Cardiac muscle cell (in vitro differentiated cells and primary cell): ENCODE measurements around the gene NR6A1. TPM values are rescaled to one million over a fixed set of nuclear protein-coding genes. Genes with fewer than 3 reads are reported as not detected.

Experiments
- DNase-seq, 2 donors: peaks; one replicate each; pipeline versions ENCODE4 v3.0.0 to v3.0.0-alpha.2; 2010 to 2017; ENCODE audit warnings: low read depth in 1 of 2, low spot score in 1 of 2
- H3K27ac ChIP-seq: fragments of 200-600 bp; sonication (generic); 2 replicates; pipeline ENCODE4 v1.5.1; 2016
- H3K27me3 ChIP-seq: fragments of 200-600 bp; sonication (generic); 2 replicates; pipeline ENCODE4 v1.6.0; 2016; ENCODE audit warnings: control low read depth
- H3K36me3 ChIP-seq: fragments of 200-600 bp; sonication (generic); 2 replicates; pipeline ENCODE4 v1.5.1; 2016; ENCODE audit warnings: control low read depth
- H3K4me1 ChIP-seq: fragments of 200-600 bp; sonication (generic); 2 replicates; pipeline ENCODE4 v1.8.1; 2017; ENCODE audit warnings: low read depth, mild to moderate bottlenecking, mixed run types
- H3K4me3 ChIP-seq: fragments of 200-600 bp; sonication (generic); 2 replicates; pipeline ENCODE4 v1.5.1; 2016; ENCODE audit warnings: mild to moderate bottlenecking
- H3K9me3 ChIP-seq: fragments of 200-600 bp; sonication (generic); 2 replicates; pipeline ENCODE4 v1.5.1; 2017; ENCODE audit warnings: low read depth, mild to moderate bottlenecking, control low read depth
- CTCF ChIP-seq: IDR thresholded peaks from 2 replicates; pipeline ENCODE4 v1.5.1; 2012; ENCODE audit warnings: low read depth, mild to moderate bottlenecking, low read length
- polyA plus RNA-seq: library from polyadenylated mRNA; unstranded; fragments of >200 nt; fragmentation: Nextera tagmentation; extraction: Ambion mirVana; gene quantifications from 2 replicates; pipeline ENCODE4 v1.2.1, GENCODE V29; 2016
- total RNA-seq: library from RNA; depleted of rRNA; stranded (reverse); fragments of >200 nt; gene quantifications from 2 replicates; pipeline ENCODE4 v1.2.3, GENCODE V29; 2016

NR6A1 gene
- total and polyA plus RNA-seq, 2 experiments from 2014 or later = 3.2 to 19.8 TPM

GRCh38 chr9:124813041-124813440, 41.9 kb upstream of the NR6A1 start:
- no peak for DNase-seq
- Histone ChIP-seq H3K36me3 (no peaks in the 10 kb centered on the region), H3K27ac (no peak overlapping the region), H3K27me3 (no peaks in the 10 kb centered on the region), H3K9me3 (no peaks in the 10 kb centered on the region), H3K4me1 (peaks cover 10% of the 10 kb centered on the region), H3K4me3 (no peak overlapping the region)
- no peak for TF ChIP-seq CTCF

GRCh38 chr9:124812441-124812876, 41.3 kb upstream of the NR6A1 start:
- Histone ChIP-seq H3K4me3 (no peak overlapping the region), H3K27me3 (no peaks in the 10 kb centered on the region), H3K9me3 (no peaks in the 10 kb centered on the region), H3K4me1 (peaks cover 10% of the 10 kb centered on the region), H3K27ac (no peak overlapping the region), H3K36me3 (no peaks in the 10 kb centered on the region)
- DNase-seq = peak in 1 of 2 donors; percentile 89
- TF ChIP-seq CTCF = no peak

GRCh38 chr9:124810663-124811355, 39.7 kb upstream of the NR6A1 start:
- H3K27ac ChIP-seq = peak overlapping the region; percentile 30
- no peak for TF ChIP-seq CTCF
- DNase-seq = peak; percentile 60 to 74
- no peaks in the 10 kb centered on the region for H3K27me3 ChIP-seq
- no peaks in the 10 kb centered on the region for H3K36me3 ChIP-seq
- H3K9me3 ChIP-seq = no peaks in the 10 kb centered on the region
- no peak overlapping the region for H3K4me3 ChIP-seq
- peaks cover 10% of the 10 kb centered on the region for H3K4me1 ChIP-seq

GRCh38 chr9:124809741-124810500, 38.8 kb upstream of the NR6A1 start:
- Histone ChIP-seq H3K4me1 (peaks cover 10% of the 10 kb centered on the region), H3K27ac (no peak overlapping the region), H3K27me3 (no peaks in the 10 kb centered on the region), H3K36me3 (no peaks in the 10 kb centered on the region), H3K4me3 (no peak overlapping the region), H3K9me3 (no peaks in the 10 kb centered on the region)
- no peak for TF ChIP-seq CTCF
- no peak for DNase-seq

GRCh38 chr9:124809211-124809610, 38.1 kb upstream of the NR6A1 start:
- Histone ChIP-seq H3K36me3 (no peaks in the 10 kb centered on the region), H3K4me3 (no peak overlapping the region), H3K4me1 (peaks cover 10% of the 10 kb centered on the region), H3K9me3 (no peaks in the 10 kb centered on the region), H3K27ac (no peak overlapping the region), H3K27me3 (no peaks in the 10 kb centered on the region)
- TF ChIP-seq CTCF = no peak
- no peak for DNase-seq
